GM12864 (cell line): ENCODE measurements around the gene RHOJ.

ENCODE experiments used
- DNase-seq: peaks from one replicate; pipeline ENCODE4 v3.0.0-alpha.2; 2011; ENCODE audit warnings: low read depth
- H3K4me3 ChIP-seq: 2 replicates; pipeline ENCODE4 v1.5.1; 2011; ENCODE audit warnings: mild to moderate bottlenecking, low read depth, low read length, control low read depth
- TF ChIP-seq, protein P1 (sequence below): IDR thresholded peaks from 2 replicates; pipeline ENCODE4 v1.5.1; 2011; ENCODE audit warnings: low read depth, mild to moderate bottlenecking, moderate library complexity, low read length, control low read depth, inconsistent platforms; ENCODE audit errors: missing control alignments

Gene RHOJ

GRCh38 chr14:63292805-63293204 is 88.6 kb downstream of the RHOJ start:
- TF ChIP-seq, protein P1, sequence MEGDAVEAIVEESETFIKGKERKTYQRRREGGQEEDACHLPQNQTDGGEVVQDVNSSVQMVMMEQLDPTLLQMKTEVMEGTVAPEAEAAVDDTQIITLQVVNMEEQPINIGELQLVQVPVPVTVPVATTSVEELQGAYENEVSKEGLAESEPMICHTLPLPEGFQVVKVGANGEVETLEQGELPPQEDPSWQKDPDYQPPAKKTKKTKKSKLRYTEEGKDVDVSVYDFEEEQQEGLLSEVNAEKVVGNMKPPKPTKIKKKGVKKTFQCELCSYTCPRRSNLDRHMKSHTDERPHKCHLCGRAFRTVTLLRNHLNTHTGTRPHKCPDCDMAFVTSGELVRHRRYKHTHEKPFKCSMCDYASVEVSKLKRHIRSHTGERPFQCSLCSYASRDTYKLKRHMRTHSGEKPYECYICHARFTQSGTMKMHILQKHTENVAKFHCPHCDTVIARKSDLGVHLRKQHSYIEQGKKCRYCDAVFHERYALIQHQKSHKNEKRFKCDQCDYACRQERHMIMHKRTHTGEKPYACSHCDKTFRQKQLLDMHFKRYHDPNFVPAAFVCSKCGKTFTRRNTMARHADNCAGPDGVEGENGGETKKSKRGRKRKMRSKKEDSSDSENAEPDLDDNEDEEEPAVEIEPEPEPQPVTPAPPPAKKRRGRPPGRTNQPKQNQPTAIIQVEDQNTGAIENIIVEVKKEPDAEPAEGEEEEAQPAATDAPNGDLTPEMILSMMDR: no peak
- H3K4me3 ChIP-seq: no peak overlapping the region
- no peak for DNase-seq

GRCh38 chr14:63295231-63295685 is 91.0 kb downstream of the RHOJ start:
- no peak for DNase-seq
- H3K4me3 ChIP-seq: peak overlapping the region; percentile 30
- TF ChIP-seq, protein P1: no peak

DNA sequence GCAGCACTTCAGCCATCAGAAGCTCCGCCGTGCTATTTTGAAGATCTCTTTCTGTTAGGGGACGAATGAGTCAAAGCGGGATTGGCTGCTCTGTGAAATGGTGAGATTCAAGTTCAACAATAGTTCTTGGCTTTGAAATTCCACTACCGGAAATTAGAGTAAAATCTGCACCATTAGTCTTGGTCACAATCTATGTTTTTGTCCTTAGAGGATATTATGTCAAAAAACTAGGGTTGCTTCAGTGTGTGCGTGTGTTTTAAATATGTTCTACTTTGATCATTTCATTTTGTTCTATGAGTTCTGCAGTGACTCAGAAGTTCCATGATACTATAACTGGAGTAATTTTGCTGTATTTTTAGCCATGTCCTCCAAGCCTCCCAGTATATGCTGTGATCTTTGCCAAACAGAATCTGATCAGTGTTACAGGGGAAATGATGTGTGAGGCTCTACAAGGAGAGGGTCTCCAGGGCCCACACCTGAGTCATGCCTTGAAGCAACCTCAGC is 91.9 kb downstream of the RHOJ start:
- no peak for DNase-seq
- H3K4me3 ChIP-seq: no peak overlapping the region; the same call in 1 of the 2 replicates
- TF ChIP-seq, protein P1: no peak

DNA sequence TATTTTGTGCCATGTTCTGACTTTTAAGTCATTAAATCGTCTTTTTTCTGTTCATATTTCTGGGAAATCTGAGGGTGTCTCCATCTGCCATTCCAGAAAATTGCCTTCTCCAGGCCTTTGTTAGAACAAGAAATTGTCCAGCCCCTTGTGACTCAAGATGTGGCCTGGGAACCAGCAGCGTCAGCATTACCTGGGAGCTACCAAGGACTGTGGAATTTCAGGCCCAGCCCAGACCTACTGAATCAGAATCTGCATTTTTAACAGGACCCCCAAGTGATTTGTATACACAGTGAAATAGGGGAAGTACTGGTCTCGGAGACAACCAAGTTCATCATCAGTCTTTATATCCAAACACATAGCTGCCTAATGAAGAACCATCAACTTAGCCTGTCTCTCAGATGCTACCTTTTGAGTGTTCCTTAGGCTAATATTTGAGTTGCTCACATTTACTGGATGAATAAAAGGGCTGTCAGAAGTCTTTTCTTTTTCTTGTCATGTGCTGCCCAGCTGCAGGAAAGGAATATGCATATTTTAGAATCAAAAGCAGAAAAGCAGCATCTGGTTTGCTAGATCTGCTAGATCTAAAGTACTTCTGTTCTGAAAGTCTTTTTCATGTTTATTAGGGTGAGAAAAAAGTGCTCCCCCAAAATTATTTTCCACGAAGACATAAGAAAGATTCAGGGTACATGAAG is 93.3 kb downstream of the RHOJ start:
- no peak overlapping the region for H3K4me3 ChIP-seq
- no peak for DNase-seq
- TF ChIP-seq, protein P1: no peak

DNA sequence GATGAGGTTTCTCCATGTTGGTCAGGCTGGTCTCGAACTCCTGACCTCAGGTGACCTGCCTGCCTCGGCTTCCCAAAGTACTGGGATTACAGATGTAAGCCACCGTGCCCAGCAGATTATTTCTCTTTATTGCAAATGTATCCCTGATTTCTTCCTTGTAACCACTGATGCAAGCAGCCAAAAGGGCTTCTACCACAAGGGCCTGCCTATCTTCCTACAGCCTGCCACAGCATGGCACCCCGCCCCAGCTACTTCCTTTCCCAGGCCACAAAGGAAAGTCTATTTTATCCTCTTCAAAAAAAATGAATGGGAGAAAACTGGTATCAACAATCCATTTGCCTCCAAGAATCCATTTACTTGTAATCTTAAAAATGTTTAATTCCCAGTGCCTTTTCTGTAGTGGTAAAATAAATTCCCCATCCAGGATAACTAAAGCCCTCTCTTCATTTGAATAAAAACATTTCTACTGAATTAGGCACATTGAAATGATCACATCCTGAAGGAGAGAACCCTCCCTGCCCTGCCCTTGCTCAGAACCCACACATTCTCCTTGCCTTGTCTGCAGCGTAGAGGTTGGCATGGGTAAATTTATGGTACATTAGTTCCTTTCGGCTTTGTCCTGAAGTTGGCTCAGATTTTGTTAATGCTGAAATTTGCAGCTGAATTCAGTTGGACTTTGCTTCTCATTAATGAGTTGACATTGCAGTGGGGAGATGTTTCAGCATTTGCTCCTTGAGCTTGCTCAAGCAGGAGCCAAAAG is 95.3 kb downstream of the RHOJ start:
- DNase-seq: no peak
- TF ChIP-seq, protein P1: no peak
- no peak overlapping the region for H3K4me3 ChIP-seq

DNA sequence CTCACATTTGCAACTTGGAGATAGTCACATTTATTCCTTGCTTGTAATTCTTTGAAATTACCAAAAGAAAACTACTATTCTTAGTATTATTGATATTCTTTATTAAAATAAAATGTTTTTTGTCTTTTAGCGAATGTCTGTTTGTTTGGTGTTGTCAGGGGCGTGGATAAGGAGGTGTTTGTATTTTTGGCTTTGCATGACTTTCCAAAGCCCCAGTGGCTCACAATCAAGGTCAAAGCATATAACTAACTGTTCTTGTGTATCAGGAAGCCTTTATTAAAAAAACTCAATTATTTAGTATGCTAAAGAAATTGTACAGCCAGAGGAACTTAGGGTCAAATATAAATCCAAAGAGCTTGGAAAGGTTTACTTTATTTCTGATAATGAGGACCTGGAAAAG is 96.6 kb downstream of the RHOJ start:
- no peak for DNase-seq
- TF ChIP-seq, protein P1: no peak
- no peak overlapping the region for H3K4me3 ChIP-seq
